Measurements from ENCODE around the gene SIRT3. TPM values are rescaled to one million over a fixed set of nuclear protein-coding genes. Genes with fewer than 3 reads are reported as not detected.

SIRT3 gene
- total and polyA plus RNA-seq, 7 experiments from 2014 or later = 9.9 to 34.8 (median 23.8) TPM

DNA sequence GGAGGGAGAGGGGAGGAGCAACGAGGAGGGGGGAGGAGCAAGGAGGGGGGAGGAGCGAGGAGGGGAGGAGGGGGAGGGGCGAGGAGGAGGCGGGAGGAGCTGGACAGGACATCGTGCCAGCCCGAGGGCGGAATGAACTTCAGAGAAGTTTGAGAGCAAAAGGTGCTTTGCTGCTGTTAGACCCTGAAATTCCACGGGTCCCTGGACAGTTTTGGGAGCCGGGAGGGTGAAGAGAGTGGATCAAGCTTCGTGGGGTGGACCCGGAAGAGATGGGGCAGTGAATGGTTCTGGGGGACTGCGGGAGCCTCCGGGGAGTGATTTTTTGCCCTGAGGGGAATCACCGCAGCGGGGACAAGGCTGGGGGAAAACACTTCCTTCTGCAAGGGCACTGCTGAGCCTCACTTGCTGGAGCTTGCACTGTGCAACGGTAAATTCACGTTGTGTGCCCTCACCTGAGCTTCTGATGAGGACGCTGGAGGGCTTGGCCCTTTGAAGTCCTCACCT lies 31.4 kb upstream of the SIRT3 start:
- ChIA-PET CTCF (interaction anchor here (0.9 to 3.6 kb wide), 9 partner anchors 13 to 60 kb away, joined by 3 to 34 read pairs (median 7); partner anchors contain the start of genes BET1L, NLRP6, PGGHG and RIC8A), POLR2A (interaction anchor here (0.6 to 4.6 kb wide), 22 partner anchors 10 to 252 kb away, joined by 3 to 330 read pairs (median 12); partner anchors contain the start of genes BET1L, IFITM1, IFITM2 and NLRP6)
- intact Hi-C loops (cut with micrococcal nuclease) = loop anchor here (1.0 to 5.0 kb wide), 6 partner anchors 13 to 181 kb away; partner anchors contain the start of genes BET1L (in 1 of the 2), PSMD13 (in 1 of the 2), RIC8A (in 1 of the 2) and SIRT3 (in 1 of the 2)
- peak; percentile 48 for ATAC-seq
- H3K36me3 ChIP-seq (ENCODE audit: control insufficient read depth in 2 of 3, insufficient read depth in 3 of 3, low read length in 3 of 3) = no peaks in the 10 kb centered on the region
- no peaks in the 10 kb centered on the region for H3K9me3 ChIP-seq (ENCODE audit: control insufficient read depth in 2 of 3, low read length in 3 of 3)
- Mint-ChIP-seq H3K27me3 (peaks cover 0 to 2% (median 0%) of the 10 kb centered on the region in 5 donors), H3K36me3 (peaks cover 0 to 5% (median 0%) of the 10 kb centered on the region in 5 donors), H3K4me1 (peaks cover 20 to 42% (median 35%) of the 10 kb centered on the region in 7 donors), H3K27ac (peak overlapping the region; percentile 92 to 100 (median 99)), H3K4me3 (peak overlapping the region; percentile 85 to 96 (median 90)), H3K9me3 (peaks cover 0 to 3% (median 0%) of the 10 kb centered on the region in 11 donors)
- no peaks in the 10 kb centered on the region for H3K27me3 ChIP-seq (ENCODE audit: control insufficient read depth in 2 of 2, insufficient read depth in 2 of 2, low read length in 2 of 2)
- H3K4me1 ChIP-seq (ENCODE audit: control insufficient read depth in 2 of 2, insufficient read depth in 2 of 2, low read length in 2 of 2) = peaks cover 24 to 26% of the 10 kb centered on the region in 2 donors
- peak overlapping the region; percentile 80 for H3K27ac ChIP-seq (ENCODE audit: low read depth, low read length)
- peak overlapping the region; percentile 59 for H3K4me3 ChIP-seq (ENCODE audit: low read length)
- peak; percentile 41 to 75 (median 68) for DNase-seq

DNA sequence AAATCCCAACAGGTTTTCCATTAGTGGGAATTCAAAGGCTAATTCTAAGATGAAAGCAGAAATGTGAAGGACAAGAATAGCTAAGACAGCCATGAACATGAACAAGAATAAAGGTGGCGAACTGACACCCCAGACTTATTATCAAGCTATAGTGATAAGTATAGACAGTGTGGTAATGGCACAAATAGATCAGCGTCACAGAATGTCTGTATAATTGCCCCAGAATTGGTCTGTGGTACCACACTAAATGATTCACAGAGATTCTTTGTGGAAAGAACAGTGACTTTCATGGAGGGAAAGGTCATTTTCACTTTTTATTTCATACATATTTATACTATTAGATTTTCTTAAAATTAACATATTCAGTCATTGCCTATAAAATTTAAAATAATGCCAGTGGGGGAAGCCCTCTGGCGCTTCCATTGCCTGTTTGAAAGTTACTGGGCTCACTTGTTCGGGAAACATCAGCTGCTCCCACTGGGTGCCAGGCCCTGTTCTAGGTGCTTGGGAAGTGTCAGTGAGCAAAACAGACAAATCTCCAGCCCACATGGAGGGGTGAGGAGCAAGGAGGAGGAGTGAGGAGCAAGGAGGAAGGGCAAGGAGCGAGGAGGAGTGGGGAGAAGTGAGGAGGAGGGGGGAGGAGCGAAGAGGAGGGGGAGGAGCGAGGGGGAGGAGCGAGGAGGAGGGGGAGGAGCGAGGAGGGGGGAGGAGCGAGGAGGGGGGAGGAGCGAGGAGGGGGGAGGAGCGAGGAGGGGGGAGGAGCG lies 30.7 kb upstream of the SIRT3 start:
- H3K36me3 ChIP-seq (ENCODE audit: control insufficient read depth in 2 of 3, insufficient read depth in 3 of 3, low read length in 3 of 3) = no peaks in the 10 kb centered on the region
- Mint-ChIP-seq H3K27me3 (peaks cover 0 to 2% (median 0%) of the 10 kb centered on the region in 5 donors), H3K4me1 (peaks cover 20 to 40% (median 33%) of the 10 kb centered on the region in 7 donors), H3K9me3 (peaks cover 0 to 3% (median 0%) of the 10 kb centered on the region in 11 donors), H3K4me3 (peak overlapping the region; percentile 62 to 95 (median 80)), H3K36me3 (peaks cover 0 to 4% (median 0%) of the 10 kb centered on the region in 5 donors), H3K27ac (peak overlapping the region; percentile 55 to 100 (median 96))
- DNase-seq (peak in 5 of 9 donors; percentile 20 to 50 (median 41)), ATAC-seq (peak; percentile 14)
- ChIA-PET POLR2A (interaction anchor here (0.6 to 4.6 kb wide), 16 partner anchors 9 to 1973 kb away, joined by 3 to 330 read pairs (median 14); partner anchors contain the start of genes BET1L, IFITM1, IFITM2 and IFITM5), CTCF (interaction anchor here (1.0 to 3.6 kb wide), 5 partner anchors 14 to 60 kb away, joined by 3 to 34 read pairs (median 11); partner anchors contain the start of genes BET1L, NLRP6, PGGHG and RIC8A)
- no peak overlapping the region for H3K4me3 ChIP-seq (ENCODE audit: low read length)
- peak overlapping the region; percentile 49 for H3K27ac ChIP-seq (ENCODE audit: low read depth, low read length)
- no peaks in the 10 kb centered on the region for H3K9me3 ChIP-seq (ENCODE audit: control insufficient read depth in 2 of 3, low read length in 3 of 3)
- intact Hi-C loops (cut with micrococcal nuclease) = loop anchor here (1.0 to 5.0 kb wide), 6 partner anchors 14 to 181 kb away; partner anchors contain the start of genes BET1L (in 1 of the 2), PSMD13 (in 1 of the 2), RIC8A (in 1 of the 2) and SIRT3 (in 1 of the 2)
- H3K27me3 ChIP-seq (ENCODE audit: control insufficient read depth in 2 of 2, insufficient read depth in 2 of 2, low read length in 2 of 2) = no peaks in the 10 kb centered on the region
- peaks cover 24 to 26% of the 10 kb centered on the region in 2 donors for H3K4me1 ChIP-seq (ENCODE audit: control insufficient read depth in 2 of 2, insufficient read depth in 2 of 2, low read length in 2 of 2)

DNA sequence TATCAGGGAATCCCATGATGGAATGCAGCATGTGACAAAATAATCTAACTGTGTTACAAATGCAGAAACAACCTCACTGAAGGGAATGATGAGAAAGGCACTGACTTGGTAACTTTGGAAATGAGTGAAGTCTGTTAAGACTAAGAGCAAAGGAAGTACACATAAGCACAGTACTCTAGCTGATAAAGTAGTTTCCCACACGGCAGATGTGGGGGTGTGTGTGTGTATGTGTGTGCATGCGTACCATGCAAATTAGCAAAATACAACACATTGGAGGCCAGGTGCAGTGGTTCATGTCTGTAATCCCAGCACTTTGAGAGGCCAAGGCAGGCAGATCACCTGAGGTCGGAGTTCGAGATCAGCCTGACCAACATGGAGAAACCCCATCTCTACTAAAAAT lies 25.5 kb upstream of the SIRT3 start:
- Mint-ChIP-seq H3K27ac (no peak overlapping the region), H3K4me3 (no peak overlapping the region)

DNA sequence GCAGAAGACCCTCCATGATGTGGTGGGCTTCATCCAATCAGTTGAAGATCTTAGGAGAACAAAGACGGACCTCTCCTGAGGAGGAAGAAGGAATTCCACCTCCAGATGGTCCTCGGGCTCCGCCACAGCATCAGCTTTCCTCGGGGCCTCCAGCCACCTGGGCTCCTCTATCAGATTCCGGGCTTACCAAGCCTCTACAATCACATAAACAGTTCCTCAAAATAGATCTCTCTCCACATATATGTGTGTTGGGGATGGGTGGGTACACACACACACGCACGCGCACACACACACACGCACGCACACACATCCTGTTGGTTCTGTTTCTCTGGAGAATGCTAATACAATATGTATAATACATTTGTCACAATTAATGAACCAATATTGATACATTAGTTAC lies 23.3 kb upstream of the SIRT3 start:
- no peaks in the 10 kb centered on the region for H3K4me1 ChIP-seq (ENCODE audit: control insufficient read depth in 2 of 2, insufficient read depth in 2 of 2, low read length in 2 of 2)
- intact Hi-C loops (cut with micrococcal nuclease) = no loop called here
- H3K9me3 ChIP-seq (ENCODE audit: control insufficient read depth in 2 of 3, low read length in 3 of 3) = no peaks in the 10 kb centered on the region
- peaks cover 0 to 8% (median 0%) of the 10 kb centered on the region in 5 donors for H3K27me3 Mint-ChIP-seq
- ChIA-PET POLR2A (interaction anchor here (1.0 to 1.3 kb wide), 3 partner anchors 11 to 30 kb away, joined by 3 to 4 read pairs (median 3); partner anchors contain the start of genes PSMD13 and SIRT3), CTCF (no interaction called here)
- H3K9me3 Mint-ChIP-seq = peaks cover 0 to 2% (median 0%) of the 10 kb centered on the region in 11 donors
- H3K27me3 ChIP-seq (ENCODE audit: control insufficient read depth in 2 of 2, insufficient read depth in 2 of 2, low read length in 2 of 2) = no peaks in the 10 kb centered on the region
- H3K36me3 Mint-ChIP-seq = no peaks in the 10 kb centered on the region
- no peak for ATAC-seq
- H3K27ac Mint-ChIP-seq = no peak overlapping the region
- H3K4me3 ChIP-seq (ENCODE audit: low read length) = no peak overlapping the region
- no peak overlapping the region for H3K4me3 Mint-ChIP-seq
- H3K27ac ChIP-seq (ENCODE audit: low read depth, low read length) = no peak overlapping the region
- H3K36me3 ChIP-seq (ENCODE audit: control insufficient read depth in 2 of 3, insufficient read depth in 3 of 3, low read length in 3 of 3) = no peaks in the 10 kb centered on the region
- no peak for DNase-seq
- H3K4me1 Mint-ChIP-seq = peaks cover 0 to 12% (median 0%) of the 10 kb centered on the region in 7 donors

More for the DNA sequence above, 25.5 kb upstream of the SIRT3 start:
- no peak for ATAC-seq
- H3K4me1 Mint-ChIP-seq = peaks cover 0 to 11% (median 1%) of the 10 kb centered on the region in 7 donors
- Histone ChIP-seq H3K4me3 (ENCODE audit: low read length) (no peak overlapping the region), H3K36me3 (ENCODE audit: control insufficient read depth in 2 of 3, insufficient read depth in 3 of 3, low read length in 3 of 3) (no peaks in the 10 kb centered on the region), H3K4me1 (ENCODE audit: control insufficient read depth in 2 of 2, insufficient read depth in 2 of 2, low read length in 2 of 2) (no peaks in the 10 kb centered on the region), H3K9me3 (ENCODE audit: control insufficient read depth in 2 of 3, low read length in 3 of 3) (no peaks in the 10 kb centered on the region), H3K27me3 (ENCODE audit: control insufficient read depth in 2 of 2, insufficient read depth in 2 of 2, low read length in 2 of 2) (no peaks in the 10 kb centered on the region), H3K27ac (ENCODE audit: low read depth, low read length) (no peak overlapping the region)
- DNase-seq = no peak
- peaks cover 0 to 3% (median 0%) of the 10 kb centered on the region in 11 donors for H3K9me3 Mint-ChIP-seq
- CTCF ChIA-PET = interaction anchor here (0.7 to 2.0 kb wide), 2 partner anchors 11 to 46 kb away, joined by 3 to 13 read pairs; no protein-coding TSS in a partner anchor
- H3K27me3 Mint-ChIP-seq = peaks cover 0 to 7% (median 0%) of the 10 kb centered on the region in 5 donors
- H3K36me3 Mint-ChIP-seq = no peaks in the 10 kb centered on the region
- intact Hi-C loops (cut with micrococcal nuclease) = no loop called here
- POLR2A ChIA-PET = interaction anchor here (0.7 to 2.0 kb wide), 2 partner anchors 19 to 26 kb away, joined by 4 to 7 read pairs; no protein-coding TSS in a partner anchor

DNA sequence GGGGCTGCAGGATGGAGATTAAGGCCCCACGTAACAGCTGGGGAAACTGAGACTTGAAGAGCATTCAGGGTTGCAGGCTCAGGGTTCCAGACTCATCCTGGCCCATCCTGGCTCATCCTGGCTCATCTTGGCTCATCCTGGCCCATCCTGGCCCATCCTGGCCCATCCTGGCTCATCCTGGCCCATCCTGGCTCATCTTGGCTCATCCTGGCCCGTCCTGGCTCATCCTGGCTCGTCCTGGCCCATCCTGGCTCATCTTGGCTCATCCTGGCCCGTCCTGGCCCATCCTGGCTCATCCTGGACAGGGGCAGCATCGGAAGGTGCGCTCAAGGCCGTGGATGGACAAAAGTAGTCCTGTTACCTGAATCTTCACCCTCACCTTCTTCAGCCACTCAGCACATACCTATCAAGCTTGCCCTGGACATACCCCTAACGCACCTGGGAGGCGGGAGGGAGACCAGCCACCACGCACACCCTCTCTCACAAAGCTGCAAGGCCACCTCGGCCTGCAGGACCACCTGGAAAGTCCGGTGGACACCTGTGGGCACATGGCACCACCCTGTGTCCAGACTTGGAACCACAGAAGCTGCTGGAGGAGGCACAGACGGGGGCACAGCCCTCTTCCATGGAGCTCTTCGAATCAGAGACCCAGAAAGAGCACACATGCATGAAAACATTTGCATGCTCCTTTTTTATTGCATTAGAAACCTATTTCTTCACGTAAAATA lies 21.8 kb upstream of the SIRT3 start:
- H3K27ac Mint-ChIP-seq = peak overlapping the region in 2 of 9 donors; percentile 48 to 55

More for the DNA sequence above, 21.8 kb upstream of the SIRT3 start:
- peaks cover 0 to 12% (median 0%) of the 10 kb centered on the region in 7 donors for H3K4me1 Mint-ChIP-seq
- intact Hi-C loops (cut with micrococcal nuclease) = no loop called here
- H3K36me3 Mint-ChIP-seq = peaks cover 0 to 8% (median 0%) of the 10 kb centered on the region in 5 donors
- peaks cover 0 to 8% (median 0%) of the 10 kb centered on the region in 5 donors for H3K27me3 Mint-ChIP-seq
- Histone ChIP-seq H3K27me3 (ENCODE audit: control insufficient read depth in 2 of 2, insufficient read depth in 2 of 2, low read length in 2 of 2) (no peaks in the 10 kb centered on the region), H3K4me1 (ENCODE audit: control insufficient read depth in 2 of 2, insufficient read depth in 2 of 2, low read length in 2 of 2) (no peaks in the 10 kb centered on the region), H3K36me3 (ENCODE audit: control insufficient read depth in 2 of 3, insufficient read depth in 3 of 3, low read length in 3 of 3) (peaks cover 0 to 11% (median 0%) of the 10 kb centered on the region in 3 experiments), H3K9me3 (ENCODE audit: control insufficient read depth in 2 of 3, low read length in 3 of 3) (no peaks in the 10 kb centered on the region), H3K27ac (ENCODE audit: low read depth, low read length) (no peak overlapping the region), H3K4me3 (ENCODE audit: low read length) (no peak overlapping the region)
- peaks cover 0 to 2% (median 0%) of the 10 kb centered on the region in 11 donors for H3K9me3 Mint-ChIP-seq
- ChIA-PET CTCF (no interaction called here), POLR2A (interaction anchor here (0.6 to 2.2 kb wide), 4 partner anchors 10 to 190 kb away, joined by 3 to 13 read pairs (median 3); no protein-coding TSS in a partner anchor)
- H3K4me3 Mint-ChIP-seq = no peak overlapping the region
- DNase-seq (no peak), ATAC-seq (no peak)
